PFSK-1 (cell line): ENCODE data around the gene PRLR.

Experiments used
- POLR2AphosphoS5 ChIP-seq: IDR thresholded peaks from 2 replicates; pipeline ENCODE4 v1.6.1; 2012; ENCODE audit warnings: low read depth, mild to moderate bottlenecking, control low read depth, low read length, moderate library complexity
- SIN3A ChIP-seq: IDR thresholded peaks from 2 replicates; pipeline ENCODE4 v1.6.1; 2012; ENCODE audit warnings: mild to moderate bottlenecking, low read length, moderate library complexity, borderline replicate concordance; ENCODE audit not compliant: insufficient read depth

GRCh38 chr5:35069188-35069587 lies 161.1 kb downstream of the PRLR start:
- no peak for TF ChIP-seq POLR2AphosphoS5
- no peak for TF ChIP-seq SIN3A
